ENCODE data around the gene CAMTA1.
A peak's percentile ranks its signal among the peaks of the same experiment; 100 is the strongest.

Gene CAMTA1

DNA sequence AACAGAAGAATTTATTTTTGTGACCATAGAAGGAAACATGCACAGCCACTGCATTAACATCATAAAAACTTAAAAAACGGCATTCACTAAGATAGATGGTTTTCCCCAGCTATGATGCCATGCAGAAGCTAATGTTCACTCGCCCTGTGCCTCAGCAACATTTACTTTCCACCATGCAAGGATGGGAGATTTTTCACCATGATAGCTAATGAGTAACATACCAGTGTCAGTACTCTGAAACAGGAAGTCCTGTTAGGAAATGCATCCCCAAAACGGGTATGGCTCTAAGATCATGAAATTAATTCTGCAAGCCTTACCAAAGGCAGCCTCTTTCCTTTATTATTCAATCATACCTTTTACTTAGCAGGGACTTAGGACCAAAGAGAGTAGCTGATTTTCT lies 968.4 kb downstream of the CAMTA1 start:
- DNase-seq, result no peak

- no peak for DNase-seq
These were observed 969.0 kb downstream of the CAMTA1 start for GRCh38 chr1:7754234-7754633.

GRCh38 chr1:7755448-7755847 lies 970.2 kb downstream of the CAMTA1 start:
- no peak for DNase-seq

- no peak for DNase-seq
These were observed 975.0 kb downstream of the CAMTA1 start for GRCh38 chr1:7760245-7760644.

DNA sequence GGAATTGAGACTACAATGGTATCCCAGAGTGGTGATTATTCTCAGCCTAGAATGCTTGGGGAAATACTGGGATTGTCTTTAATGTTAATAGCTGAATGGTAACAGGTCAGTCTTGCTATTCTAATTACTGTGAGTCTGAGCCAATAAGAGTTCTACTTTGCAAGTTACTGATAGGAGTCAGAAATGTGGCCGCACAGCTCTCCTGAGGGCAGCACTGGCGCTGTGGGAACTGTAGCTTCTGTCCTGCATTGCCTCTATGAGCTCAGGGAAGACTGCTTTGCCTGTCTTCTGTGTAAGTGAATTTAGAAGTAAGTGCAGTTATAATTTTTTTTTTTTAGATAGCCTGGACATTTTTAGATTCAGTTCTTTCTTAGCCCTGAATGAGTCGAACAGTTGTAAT lies 975.8 kb downstream of the CAMTA1 start:
- no peak for DNase-seq

DNA sequence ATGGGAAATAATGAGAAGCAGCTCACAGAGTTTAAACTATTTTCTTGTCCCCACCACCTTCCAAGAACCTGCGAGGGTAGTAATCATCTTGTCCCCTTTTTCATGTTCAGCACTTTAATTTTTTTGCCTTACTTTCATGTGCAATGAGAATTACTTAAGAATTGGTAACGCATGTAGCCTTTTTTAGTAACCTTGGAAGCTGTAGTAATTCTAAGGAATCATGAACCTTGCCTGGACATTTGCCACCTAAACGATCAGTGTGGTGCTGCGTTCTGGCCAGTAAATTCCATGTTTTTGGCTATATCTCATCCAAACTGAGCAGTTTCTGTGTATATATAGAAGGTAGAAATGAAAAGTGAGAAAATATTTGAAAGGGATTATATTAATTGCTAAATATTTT lies 981.9 kb downstream of the CAMTA1 start:
- DNase-seq, result no peak

- DNase-seq, result no peak
These were observed 983.3 kb downstream of the CAMTA1 start for GRCh38 chr1:7768583-7768982.

- no peak for DNase-seq
These were observed 984.6 kb downstream of the CAMTA1 start for GRCh38 chr1:7769673-7770412.

DNA sequence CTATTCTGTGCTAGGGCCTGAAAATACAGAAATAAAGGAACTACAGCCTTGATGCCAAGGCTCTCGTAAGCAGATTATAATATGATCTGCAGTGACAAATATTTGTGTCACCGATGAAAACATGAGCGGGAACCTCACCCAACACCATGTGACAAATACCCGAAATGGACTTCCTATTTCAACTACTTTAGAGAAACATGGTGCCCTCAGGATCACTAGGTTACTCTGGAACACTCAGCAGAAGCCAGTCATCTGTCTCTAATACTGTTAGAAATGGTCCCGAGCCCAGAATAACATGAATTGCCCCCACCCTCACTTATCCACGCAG lies 985.4 kb downstream of the CAMTA1 start:
- DNase-seq, result no peak

DNA sequence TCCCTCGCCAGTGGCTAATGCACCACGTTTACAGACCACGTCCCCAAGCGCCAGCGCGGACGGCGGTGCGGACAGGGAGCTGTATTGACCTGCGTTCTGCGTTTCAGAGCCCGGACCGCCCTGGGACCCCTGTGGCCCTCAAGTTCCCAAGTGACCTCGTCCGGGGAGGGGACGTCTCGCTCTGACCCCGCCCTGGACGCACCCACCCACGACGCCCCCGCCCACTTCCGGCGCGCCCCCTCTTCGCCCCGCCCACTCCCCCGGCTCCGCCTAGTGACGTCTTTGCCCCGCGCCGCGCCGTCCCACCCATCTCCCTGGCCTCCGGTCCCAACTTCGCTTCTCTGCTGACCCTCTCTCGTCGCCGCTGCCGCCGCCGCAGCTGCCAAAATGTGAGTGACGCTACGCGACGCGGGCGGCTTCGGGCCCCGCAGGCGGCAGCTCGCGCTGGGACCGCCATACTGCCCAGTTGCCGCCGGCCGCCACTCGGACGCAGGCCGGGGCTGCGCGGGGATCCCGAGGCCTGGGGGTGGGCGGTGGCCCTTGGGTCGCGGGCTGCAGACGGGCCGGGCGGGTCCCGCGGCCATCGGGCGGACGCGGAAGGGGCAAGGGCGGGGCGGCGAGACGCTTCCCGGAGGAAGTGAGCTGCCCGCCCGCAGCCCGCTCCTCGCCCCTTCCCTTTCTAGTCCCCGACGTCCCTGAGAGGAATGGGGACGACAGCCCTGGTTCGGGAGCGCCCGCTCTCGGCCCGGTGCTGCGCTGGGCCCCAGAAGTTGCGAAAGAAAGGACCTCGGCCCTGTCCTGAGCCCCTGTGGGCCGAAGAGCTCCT lies 986.0 kb downstream of the CAMTA1 start, which contains the start of gene VAMP3:
TSS of gene VAMP3 (plus strand) at position 300 of the 826 bp plus-strand sequence. CDS start at position 388, 88 bp downstream.
- DNase-seq, result peak; percentile 49

GRCh38 chr1:7771823-7772299 lies 986.6 kb downstream of the CAMTA1 start:
- DNase-seq, result peak; percentile 5

DNA sequence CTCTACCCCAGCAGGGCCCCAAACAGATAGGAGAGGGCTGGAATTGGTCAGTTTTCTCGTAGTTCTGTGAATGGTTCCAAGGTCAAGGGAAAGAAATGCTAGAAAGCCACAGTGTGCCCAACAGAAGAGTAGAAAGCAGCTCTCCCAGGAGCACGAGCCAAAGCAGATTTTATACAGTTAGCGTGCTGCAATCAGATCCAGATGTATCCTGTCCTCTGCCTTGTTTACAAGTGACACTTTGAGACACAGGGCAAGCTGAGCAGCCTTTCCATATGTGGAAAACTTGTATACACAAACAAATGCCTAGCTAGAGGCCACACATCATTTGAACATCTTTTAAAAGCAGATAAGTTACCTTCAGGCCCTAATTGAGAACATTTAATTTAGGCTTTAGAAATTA lies 992.3 kb downstream of the CAMTA1 start:
- DNase-seq, result no peak

DNA sequence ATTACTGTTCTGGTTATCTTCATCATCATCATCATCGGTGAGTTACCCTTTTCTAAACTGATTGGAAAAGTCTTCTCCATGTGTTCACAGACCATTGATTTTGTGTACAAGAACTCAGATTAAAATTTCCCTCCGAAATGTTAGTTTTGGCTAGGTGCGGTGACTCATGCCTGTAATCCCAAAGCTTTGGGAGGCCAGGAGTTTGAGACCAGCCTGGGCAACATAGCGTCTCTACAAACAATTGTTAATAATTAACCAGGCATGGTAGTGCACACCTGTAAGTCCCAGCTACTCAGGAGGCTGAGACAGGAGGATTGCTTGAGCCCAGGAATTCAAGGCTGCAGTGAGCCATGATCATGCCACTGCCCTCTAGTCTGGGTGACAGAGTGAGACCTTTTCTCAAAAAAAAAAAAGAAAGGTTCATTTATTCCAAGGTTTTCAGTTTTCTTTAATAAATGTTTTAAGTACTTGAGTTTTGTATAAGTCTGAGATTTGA lies 992.9 kb downstream of the CAMTA1 start:
- DNase-seq, result no peak

GRCh38 chr1:7780976-7781375 lies 995.7 kb downstream of the CAMTA1 start:
- no peak for DNase-seq

GRCh38 chr1:7781501-7781900 lies 996.2 kb downstream of the CAMTA1 start:
- DNase-seq, result peak; percentile 58

- no peak for DNase-seq
These were observed 996.8 kb downstream of the CAMTA1 start for GRCh38 chr1:7781923-7782495.

DNA sequence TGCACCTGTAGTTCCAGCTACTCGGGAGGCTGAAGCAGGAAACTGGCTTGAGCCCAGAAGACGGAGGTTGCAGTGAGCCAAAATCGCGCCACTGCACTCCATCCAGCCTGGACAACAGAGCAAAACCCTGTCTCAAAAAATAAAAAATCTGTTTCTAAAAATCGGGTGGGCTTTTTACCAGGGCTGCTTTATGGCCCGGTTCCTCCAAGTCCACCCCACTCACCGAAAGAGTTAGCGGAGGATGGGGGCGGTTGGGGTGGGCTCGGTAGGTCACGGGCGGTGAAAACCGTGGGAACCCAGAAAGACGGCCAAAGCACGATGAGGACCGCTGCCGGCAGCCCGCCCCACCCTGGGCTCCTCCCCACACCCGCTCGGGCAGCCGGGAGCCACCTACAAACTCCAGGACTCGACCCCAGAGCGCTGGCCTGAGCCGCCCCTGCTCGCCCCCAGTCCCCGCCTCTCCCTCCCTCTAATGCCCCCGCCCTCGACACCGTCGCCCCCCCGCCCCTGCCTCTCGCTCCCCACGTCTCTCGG lies 998.0 kb downstream of the CAMTA1 start:
- peak; percentile 7 for DNase-seq

GRCh38 chr1:7783826-7784491 lies 998.7 kb downstream of the CAMTA1 start, which contains the start of gene PER3:
Gene PER3 (plus strand): TSS chr1:7784291. CDS start chr1:7784878, 587 bp downstream.
- peak; percentile 89 for DNase-seq

GRCh38 chr1:7784492-7785071 lies 999.3 kb downstream of the CAMTA1 start:
- no peak for DNase-seq

DNA sequence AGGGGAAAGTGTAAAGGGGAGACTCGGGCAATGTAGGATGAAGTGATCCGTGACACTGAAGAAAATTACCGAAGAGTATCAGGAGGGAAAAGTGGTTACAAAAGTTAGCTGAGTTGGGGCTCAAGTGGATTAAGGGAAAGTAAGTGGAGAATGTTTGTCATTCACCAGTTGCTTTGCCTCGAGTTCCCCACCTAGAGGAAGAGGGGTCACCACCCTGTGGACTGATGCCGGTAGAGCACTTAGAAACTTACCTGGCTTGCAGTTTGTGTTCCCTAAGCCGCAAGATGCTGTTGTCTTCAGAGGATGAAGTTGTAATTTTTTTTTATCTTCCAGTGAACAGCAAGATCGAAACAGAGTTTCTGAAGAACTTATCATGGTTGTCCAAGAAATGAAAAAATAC lies 999.9 kb downstream of the CAMTA1 start:
- DNase-seq, result no peak

DNA sequence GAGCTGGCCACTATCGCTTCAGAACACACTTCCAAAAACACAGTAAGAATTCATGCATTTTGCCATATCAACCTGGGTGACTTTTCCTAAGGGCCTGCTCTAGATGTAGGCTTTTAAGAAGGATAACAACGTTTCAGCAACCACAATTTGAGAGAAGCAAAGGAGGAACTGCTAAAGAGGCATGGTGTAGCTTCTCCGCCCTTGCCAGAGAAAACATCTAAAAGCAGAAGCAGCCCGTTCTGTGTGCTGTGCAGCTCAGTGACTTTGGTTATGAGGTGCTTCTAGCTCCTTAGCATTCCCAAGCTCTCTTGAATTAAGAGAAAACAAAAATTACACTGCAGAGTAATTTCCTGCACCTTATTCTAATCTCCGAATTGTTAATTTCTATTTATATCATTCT lies 1001.5 kb downstream of the CAMTA1 start:
- DNase-seq, result no peak

- DNase-seq, result no peak
These were observed 1004.6 kb downstream of the CAMTA1 start for GRCh38 chr1:7789828-7790227.

Data from GF-D8 (cell line).